ENCODE data around the gene MGAT3. TPM values are rescaled to one million over a fixed set of nuclear protein-coding genes. Genes with fewer than 3 reads are reported as not detected.

MGAT3 gene
- total RNA-seq, 1 donor = not detected

DNA sequence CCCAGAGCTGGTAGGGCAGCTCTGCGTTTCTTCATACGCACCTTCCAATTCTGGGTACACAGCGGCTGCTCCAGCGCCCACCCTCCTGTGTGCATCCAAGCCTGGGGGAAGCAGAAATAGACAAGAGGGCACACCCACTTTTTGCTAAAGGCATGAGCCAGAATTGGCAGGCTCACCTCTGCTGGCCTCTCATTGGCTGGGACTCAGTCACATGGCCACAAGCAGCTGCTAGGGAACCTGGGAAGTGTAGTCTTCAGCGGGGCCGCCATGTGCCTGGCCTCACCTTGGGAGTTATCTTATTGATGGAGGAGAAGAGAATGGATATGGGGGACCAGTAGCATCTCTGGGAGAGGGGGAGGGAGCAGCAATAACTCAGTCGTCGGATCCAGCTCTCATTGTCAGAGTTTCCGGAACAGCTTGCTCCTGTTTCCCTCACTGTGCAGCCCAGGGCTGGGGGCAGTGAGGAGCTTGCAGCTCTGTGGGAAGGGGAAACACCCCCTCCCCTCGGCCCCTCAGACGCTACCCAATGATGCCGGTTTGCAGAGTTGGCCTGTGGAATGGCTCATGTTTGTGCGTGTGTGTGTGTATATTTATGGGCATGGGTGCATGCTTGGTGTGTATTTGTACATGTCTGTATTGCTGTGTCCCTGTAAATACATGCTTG, 33.5 kb downstream of the MGAT3 start:
- H3K36me3 ChIP-seq (ENCODE audit: insufficient read depth, low read length) = no peaks in the 10 kb centered on the region
- H2AFZ ChIP-seq (ENCODE audit: low read length) = peak overlapping the region; percentile 15
- H3K79me2 ChIP-seq (ENCODE audit: insufficient read depth, low read length) = no peaks in the 10 kb centered on the region
- TF ChIP-seq, protein P1, sequence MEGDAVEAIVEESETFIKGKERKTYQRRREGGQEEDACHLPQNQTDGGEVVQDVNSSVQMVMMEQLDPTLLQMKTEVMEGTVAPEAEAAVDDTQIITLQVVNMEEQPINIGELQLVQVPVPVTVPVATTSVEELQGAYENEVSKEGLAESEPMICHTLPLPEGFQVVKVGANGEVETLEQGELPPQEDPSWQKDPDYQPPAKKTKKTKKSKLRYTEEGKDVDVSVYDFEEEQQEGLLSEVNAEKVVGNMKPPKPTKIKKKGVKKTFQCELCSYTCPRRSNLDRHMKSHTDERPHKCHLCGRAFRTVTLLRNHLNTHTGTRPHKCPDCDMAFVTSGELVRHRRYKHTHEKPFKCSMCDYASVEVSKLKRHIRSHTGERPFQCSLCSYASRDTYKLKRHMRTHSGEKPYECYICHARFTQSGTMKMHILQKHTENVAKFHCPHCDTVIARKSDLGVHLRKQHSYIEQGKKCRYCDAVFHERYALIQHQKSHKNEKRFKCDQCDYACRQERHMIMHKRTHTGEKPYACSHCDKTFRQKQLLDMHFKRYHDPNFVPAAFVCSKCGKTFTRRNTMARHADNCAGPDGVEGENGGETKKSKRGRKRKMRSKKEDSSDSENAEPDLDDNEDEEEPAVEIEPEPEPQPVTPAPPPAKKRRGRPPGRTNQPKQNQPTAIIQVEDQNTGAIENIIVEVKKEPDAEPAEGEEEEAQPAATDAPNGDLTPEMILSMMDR (IDR thresholded peaks at IDR 0.05; ENCODE audit: extremely low read depth, low read depth, low read length) = no peak
- no peaks in the 10 kb centered on the region for H3K9me3 ChIP-seq (ENCODE audit: low read depth, low read length)
- H4K20me1 ChIP-seq (ENCODE audit: insufficient read depth, low read length) = no peaks in the 10 kb centered on the region
- no peaks in the 10 kb centered on the region for H3K27me3 ChIP-seq (ENCODE audit: insufficient read depth, low read length)
- H3K4me2 ChIP-seq (ENCODE audit: insufficient read depth, low read length) = no peak overlapping the region
- no peak overlapping the region for H3K27ac ChIP-seq (ENCODE audit: low read depth, low read length)
- H3K4me1 ChIP-seq (ENCODE audit: insufficient read depth, low read length) = peaks cover 16% of the 10 kb centered on the region
- no peak overlapping the region for H3K4me3 ChIP-seq (ENCODE audit: insufficient read depth, low read length)
- DNase-seq (ENCODE audit: insufficient read length, low spot score, missing footprints) = peak; percentile 100

DNA sequence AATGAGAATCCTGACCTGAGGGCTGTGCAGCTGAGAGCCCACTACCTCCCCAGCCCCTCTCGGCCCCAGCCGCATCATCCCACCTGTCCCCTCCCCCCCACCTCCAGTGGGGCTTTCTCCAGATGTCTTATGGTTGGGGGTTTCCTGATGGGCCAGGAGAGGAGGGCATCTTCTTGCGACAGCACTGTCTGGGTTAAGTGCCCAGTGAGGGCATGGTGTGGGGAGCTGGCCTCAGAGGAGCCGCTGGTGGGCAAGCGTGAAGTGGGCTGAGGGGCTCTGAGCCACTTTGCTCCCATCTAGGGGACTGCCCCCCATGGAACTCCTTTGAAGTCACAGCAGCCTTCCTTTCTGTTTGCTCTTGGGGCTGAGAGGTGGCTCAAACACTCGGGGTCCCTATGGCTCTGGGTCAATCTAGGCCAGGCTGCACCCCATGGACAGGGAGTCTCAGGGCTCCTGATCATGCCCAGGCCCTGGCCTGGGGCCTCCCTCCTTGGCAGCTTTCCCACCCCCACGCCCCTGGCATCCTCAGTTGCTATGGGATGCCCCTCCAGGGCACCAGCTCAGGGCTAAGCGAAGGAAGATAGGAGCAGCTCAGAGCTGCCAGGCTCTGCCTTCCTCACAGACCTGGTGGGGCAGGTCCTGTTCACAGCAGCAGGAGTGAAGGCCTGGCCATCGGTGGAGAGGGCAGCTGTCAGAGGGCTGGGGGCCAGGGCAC, 34.3 kb downstream of the MGAT3 start:
- Histone ChIP-seq H3K4me2 (ENCODE audit: insufficient read depth, low read length) (no peak overlapping the region), H3K79me2 (ENCODE audit: insufficient read depth, low read length) (no peaks in the 10 kb centered on the region), H3K4me3 (ENCODE audit: insufficient read depth, low read length) (no peak overlapping the region), H3K27ac (ENCODE audit: low read depth, low read length) (no peak overlapping the region), H3K36me3 (ENCODE audit: insufficient read depth, low read length) (no peaks in the 10 kb centered on the region), H4K20me1 (ENCODE audit: insufficient read depth, low read length) (no peaks in the 10 kb centered on the region), H3K4me1 (ENCODE audit: insufficient read depth, low read length) (peaks cover 16% of the 10 kb centered on the region), H2AFZ (ENCODE audit: low read length) (no peak overlapping the region), H3K9me3 (ENCODE audit: low read depth, low read length) (no peaks in the 10 kb centered on the region), H3K27me3 (ENCODE audit: insufficient read depth, low read length) (no peaks in the 10 kb centered on the region)
- peak; percentile 68 for DNase-seq (ENCODE audit: insufficient read length, low spot score, missing footprints)
- TF ChIP-seq, protein P1 (IDR thresholded peaks at IDR 0.05; ENCODE audit: extremely low read depth, low read depth, low read length) = no peak

DNA sequence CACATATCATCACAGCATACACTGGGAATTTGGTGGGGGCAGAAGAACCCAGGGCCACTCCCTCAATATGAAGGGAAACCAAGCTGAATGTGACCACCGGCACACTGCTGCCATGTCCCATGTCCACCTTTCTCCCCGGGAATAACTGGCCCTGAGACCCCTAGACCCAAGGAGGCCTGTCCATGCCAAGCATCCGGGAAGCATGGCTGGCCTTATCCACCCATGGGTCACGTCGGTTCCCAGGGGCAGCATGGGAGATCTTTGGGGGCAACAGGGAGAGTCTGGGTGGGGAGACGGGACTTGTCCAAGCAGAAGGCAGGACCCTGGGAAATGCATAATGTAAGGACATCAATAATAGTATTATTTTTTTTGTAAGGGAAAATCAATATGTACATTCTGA, 34.9 kb downstream of the MGAT3 start:
- peak; percentile 69 for DNase-seq (ENCODE audit: insufficient read length, low spot score, missing footprints)
- Histone ChIP-seq H3K36me3 (ENCODE audit: insufficient read depth, low read length) (no peaks in the 10 kb centered on the region), H3K9me3 (ENCODE audit: low read depth, low read length) (no peaks in the 10 kb centered on the region), H3K4me2 (ENCODE audit: insufficient read depth, low read length) (no peak overlapping the region), H3K27ac (ENCODE audit: low read depth, low read length) (no peak overlapping the region), H3K79me2 (ENCODE audit: insufficient read depth, low read length) (no peaks in the 10 kb centered on the region), H2AFZ (ENCODE audit: low read length) (no peak overlapping the region), H3K4me1 (ENCODE audit: insufficient read depth, low read length) (peaks cover 16% of the 10 kb centered on the region), H4K20me1 (ENCODE audit: insufficient read depth, low read length) (no peaks in the 10 kb centered on the region), H3K4me3 (ENCODE audit: insufficient read depth, low read length) (no peak overlapping the region), H3K27me3 (ENCODE audit: insufficient read depth, low read length) (no peaks in the 10 kb centered on the region)
- TF ChIP-seq, protein P1 (IDR thresholded peaks at IDR 0.05; ENCODE audit: extremely low read depth, low read depth, low read length) = no peak

DNA sequence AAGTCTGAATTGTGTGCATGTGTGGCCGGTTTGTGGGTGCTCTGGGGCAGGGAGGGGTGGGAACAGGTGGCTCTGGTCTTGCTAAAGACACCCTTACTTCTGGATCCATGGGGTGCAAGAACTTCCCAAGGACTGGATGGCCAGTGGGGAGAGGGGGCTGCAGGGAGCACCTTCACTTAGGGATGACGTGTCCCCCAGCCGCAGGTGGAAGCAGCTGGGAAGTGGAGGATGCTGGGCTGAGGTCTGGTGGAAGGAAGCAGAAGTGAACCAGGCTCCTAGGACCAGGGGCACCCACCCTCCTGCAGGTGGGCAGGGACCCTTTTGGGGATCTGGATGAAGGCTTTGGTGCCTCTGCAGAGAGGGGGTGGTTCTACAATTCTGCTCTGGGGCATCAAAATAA, 35.4 kb downstream of the MGAT3 start:
- Histone ChIP-seq H3K36me3 (ENCODE audit: insufficient read depth, low read length) (no peaks in the 10 kb centered on the region), H4K20me1 (ENCODE audit: insufficient read depth, low read length) (no peaks in the 10 kb centered on the region), H3K4me3 (ENCODE audit: insufficient read depth, low read length) (no peak overlapping the region), H3K9me3 (ENCODE audit: low read depth, low read length) (no peaks in the 10 kb centered on the region), H3K79me2 (ENCODE audit: insufficient read depth, low read length) (no peaks in the 10 kb centered on the region), H3K4me1 (ENCODE audit: insufficient read depth, low read length) (peaks cover 16% of the 10 kb centered on the region), H3K27me3 (ENCODE audit: insufficient read depth, low read length) (no peaks in the 10 kb centered on the region), H2AFZ (ENCODE audit: low read length) (no peak overlapping the region), H3K27ac (ENCODE audit: low read depth, low read length) (no peak overlapping the region), H3K4me2 (ENCODE audit: insufficient read depth, low read length) (no peak overlapping the region)
- no peak for DNase-seq (ENCODE audit: insufficient read length, low spot score, missing footprints)
- TF ChIP-seq, protein P1 (IDR thresholded peaks at IDR 0.05; ENCODE audit: extremely low read depth, low read depth, low read length) = no peak

Data from osteoblast (primary cell).